ENCODE measurements around the gene HOXC13.

The HOXC13 gene

GRCh38 chr12:53981634-53982565 lies 43.3 kb downstream of the HOXC13 start:
- Histone ChIP-seq H3K27ac (ENCODE audit: low read length) (no peak overlapping the region), H3K9ac (ENCODE audit: low read depth, low read length) (no peak overlapping the region), H3K36me3 (ENCODE audit: insufficient read depth, low read length) (no peaks in the 10 kb centered on the region), H3K79me2 (ENCODE audit: insufficient read depth, low read length) (no peaks in the 10 kb centered on the region), H3K9me3 (ENCODE audit: insufficient read depth, low read length, severe bottlenecking) (no peaks in the 10 kb centered on the region), H2AFZ (ENCODE audit: low read depth, low read length) (no peak overlapping the region), H3K4me1 (ENCODE audit: insufficient read depth, low read length) (peaks cover 5% of the 10 kb centered on the region), H3K4me2 (ENCODE audit: insufficient read depth, low read length) (no peak overlapping the region), H3K4me3 (ENCODE audit: low read depth in 1 of 2, low read length in 2 of 2) (no peak overlapping the region), H4K20me1 (ENCODE audit: insufficient read depth, low read length) (no peaks in the 10 kb centered on the region), H3K27me3 (ENCODE audit: insufficient read depth, low read length, poor library complexity) (peaks cover 74% of the 10 kb centered on the region)
- ATAC-seq (ENCODE audit: insufficient read depth, low read depth) (no peak), DNase-seq (no peak)
- TF ChIP-seq EZH2 (IDR thresholded peaks at IDR 0.05; ENCODE audit: borderline replicate concordance, low read depth, low read length, severe bottlenecking) (no peak), CTCF (IDR thresholded peaks at IDR 0.05; ENCODE audit: borderline replicate concordance, extremely low read depth, low read length, poor library complexity, severe bottlenecking) (no peak)

GRCh38 chr12:53982648-53983567 lies 44.3 kb downstream of the HOXC13 start:
- Histone ChIP-seq H4K20me1 (ENCODE audit: insufficient read depth, low read length) (no peaks in the 10 kb centered on the region), H3K27ac (ENCODE audit: low read length) (no peak overlapping the region)

GRCh38 chr12:53983568-53983949 lies 44.9 kb downstream of the HOXC13 start:
- Histone ChIP-seq H4K20me1 (ENCODE audit: insufficient read depth, low read length) (no peaks in the 10 kb centered on the region), H3K4me2 (ENCODE audit: insufficient read depth, low read length) (no peak overlapping the region), H3K36me3 (ENCODE audit: insufficient read depth, low read length) (no peaks in the 10 kb centered on the region), H3K79me2 (ENCODE audit: insufficient read depth, low read length) (no peaks in the 10 kb centered on the region), H3K27me3 (ENCODE audit: insufficient read depth, low read length, poor library complexity) (peaks cover 79% of the 10 kb centered on the region), H3K4me3 (ENCODE audit: low read depth in 1 of 2, low read length in 2 of 2) (no peak overlapping the region), H3K9me3 (ENCODE audit: insufficient read depth, low read length, severe bottlenecking) (no peaks in the 10 kb centered on the region), H3K4me1 (ENCODE audit: insufficient read depth, low read length) (peaks cover 2% of the 10 kb centered on the region), H2AFZ (ENCODE audit: low read depth, low read length) (no peak overlapping the region), H3K9ac (ENCODE audit: low read depth, low read length) (no peak overlapping the region), H3K27ac (ENCODE audit: low read length) (no peak overlapping the region)
- TF ChIP-seq EZH2 (IDR thresholded peaks at IDR 0.05; ENCODE audit: borderline replicate concordance, low read depth, low read length, severe bottlenecking) (no peak), CTCF (IDR thresholded peaks at IDR 0.05; ENCODE audit: borderline replicate concordance, extremely low read depth, low read length, poor library complexity, severe bottlenecking) (no peak)
- no peak for ATAC-seq (ENCODE audit: insufficient read depth, low read depth)
- DNase-seq: no peak

More at GRCh38 chr12:53982648-53983567, 44.3 kb downstream of the HOXC13 start:
- Histone ChIP-seq H3K27me3 (ENCODE audit: insufficient read depth, low read length, poor library complexity) (peaks cover 77% of the 10 kb centered on the region), H3K79me2 (ENCODE audit: insufficient read depth, low read length) (no peaks in the 10 kb centered on the region), H2AFZ (ENCODE audit: low read depth, low read length) (no peak overlapping the region), H3K9me3 (ENCODE audit: insufficient read depth, low read length, severe bottlenecking) (no peaks in the 10 kb centered on the region), H3K4me2 (ENCODE audit: insufficient read depth, low read length) (no peak overlapping the region), H3K9ac (ENCODE audit: low read depth, low read length) (no peak overlapping the region), H3K4me1 (ENCODE audit: insufficient read depth, low read length) (peaks cover 3% of the 10 kb centered on the region), H3K36me3 (ENCODE audit: insufficient read depth, low read length) (no peaks in the 10 kb centered on the region), H3K4me3 (ENCODE audit: low read depth in 1 of 2, low read length in 2 of 2) (no peak overlapping the region)
- ATAC-seq (ENCODE audit: insufficient read depth, low read depth) (no peak), DNase-seq (no peak)
- no peak for TF ChIP-seq EZH2 (IDR thresholded peaks at IDR 0.05; ENCODE audit: borderline replicate concordance, low read depth, low read length, severe bottlenecking)
- no peak for TF ChIP-seq CTCF (IDR thresholded peaks at IDR 0.05; ENCODE audit: borderline replicate concordance, extremely low read depth, low read length, poor library complexity, severe bottlenecking)
